WTC11 (cell line): ENCODE data around the gene ROBO1. TPM values are rescaled to one million over a fixed set of nuclear protein-coding genes. Genes with fewer than 3 reads are reported as not detected.

Experiments used
- ATAC-seq: fragments of 200-7000 bp; cut with Tn5 transposase; 2 replicates; pipeline ENCODE4 v1.10.0; 2021; ENCODE audit warnings: mild to moderate bottlenecking, moderate library complexity
- CTCF ChIA-PET: fragments of 300-600 bp; sonication (Branson Sonifier 250); formaldehyde crosslinking; loops from one replicate; lab custom pipeline; 2021; ENCODE audit warnings: antibody characterized with exemption; lab: Charles Lee
- POLR2A ChIA-PET: fragments of 350-600 bp; sonication (Branson Sonifier 250); formaldehyde crosslinking; loops from one replicate; lab custom pipeline; 2021; ENCODE audit warnings: antibody characterized with exemption; lab: Charles Lee
- DNase-seq: peaks from one replicate; pipeline ENCODE4 v3.0.0; 2021; ENCODE audit warnings: low spot score
- H3K27ac Mint-ChIP-seq: 2 replicates; pipeline ENCODE4 v1.8.0; 2021; ENCODE audit warnings: mixed read lengths
- H3K27me3 Mint-ChIP-seq: 2 replicates; pipeline ENCODE4 v1.8.0; 2021; ENCODE audit warnings: low read depth, mild to moderate bottlenecking, moderate library complexity, mixed read lengths
- H3K36me3 Mint-ChIP-seq: 2 replicates; pipeline ENCODE4 v1.8.0; 2021; ENCODE audit warnings: mixed read lengths
- H3K4me1 Mint-ChIP-seq: 2 replicates; pipeline ENCODE4 v1.8.0; 2022; ENCODE audit warnings: mixed read lengths
- H3K4me3 Mint-ChIP-seq: 2 replicates; pipeline ENCODE4 v1.8.0; 2021; ENCODE audit warnings: mild to moderate bottlenecking, moderate library complexity, mixed read lengths
- H3K9me3 Mint-ChIP-seq: 2 replicates; pipeline ENCODE4 v1.8.0; 2021; ENCODE audit warnings: mixed read lengths
- ATF1 ChIP-seq: sonication (generic); formaldehyde crosslinking; IDR thresholded peaks from 2 replicates; pipeline ENCODE4 v1.8.1; 2023; ENCODE audit warnings: mild to moderate bottlenecking, moderate library complexity, missing genetic modification reagents
- CDX4 ChIP-seq: fragments of 250-450 bp; sonication (Bioruptor Pico); IDR thresholded peaks from 2 replicates; pipeline ENCODE4 v1.9.0; 2021; ENCODE audit warnings: moderate library complexity, mild to moderate bottlenecking, inconsistent platforms, borderline replicate concordance
- CREB1 ChIP-seq: sonication (generic); formaldehyde crosslinking; IDR thresholded peaks from 2 replicates; pipeline ENCODE4 v1.8.0; 2023; ENCODE audit warnings: mild to moderate bottlenecking, missing genetic modification reagents
- ETV6 ChIP-seq: sonication (generic); formaldehyde crosslinking; IDR thresholded peaks from 2 replicates; pipeline ENCODE4 v1.8.1; 2022; ENCODE audit warnings: mild to moderate bottlenecking, missing genetic modification reagents
- FOXK1 ChIP-seq: sonication (generic); formaldehyde crosslinking; IDR thresholded peaks from 2 replicates; pipeline ENCODE4 v1.8.0; 2022; ENCODE audit warnings: mild to moderate bottlenecking, moderate library complexity, missing genetic modification reagents
- GABPB1 ChIP-seq: sonication (generic); formaldehyde crosslinking; IDR thresholded peaks from 2 replicates; pipeline ENCODE4 v1.8.1; 2023; ENCODE audit warnings: mild to moderate bottlenecking, missing genetic modification reagents
- GRHL2 ChIP-seq: fragments of 250-450 bp; sonication (Bioruptor Pico); IDR thresholded peaks from 2 replicates; pipeline ENCODE4 v1.8.0; 2022; ENCODE audit warnings: mild to moderate bottlenecking, moderate library complexity; ENCODE audit not compliant: insufficient replicate concordance, severe bottlenecking
- HMGXB4 ChIP-seq: sonication (generic); formaldehyde crosslinking; IDR thresholded peaks from 2 replicates; pipeline ENCODE4 v1.8.1; 2023; ENCODE audit warnings: mild to moderate bottlenecking, moderate library complexity, missing genetic modification reagents
- IRF1 ChIP-seq: sonication (generic); formaldehyde crosslinking; IDR thresholded peaks from 2 replicates; pipeline ENCODE4 v1.8.0; 2023; ENCODE audit warnings: missing genetic modification reagents
- IRF2 ChIP-seq: sonication (generic); formaldehyde crosslinking; IDR thresholded peaks from 2 replicates; pipeline ENCODE4 v1.8.0; 2022; ENCODE audit warnings: low read depth, missing genetic modification reagents, borderline replicate concordance
- KAT7 ChIP-seq: sonication (generic); formaldehyde crosslinking; IDR thresholded peaks from 2 replicates; pipeline ENCODE4 v1.8.1; 2023; ENCODE audit warnings: missing genetic modification reagents, mild to moderate bottlenecking, borderline replicate concordance
- NR1H2 ChIP-seq: sonication (generic); formaldehyde crosslinking; IDR thresholded peaks from 2 replicates; pipeline ENCODE4 v1.9.0; 2021; ENCODE audit warnings: mild to moderate bottlenecking, moderate library complexity, missing genetic modification reagents
- NR3C1 ChIP-seq: sonication (generic); formaldehyde crosslinking; conservative IDR thresholded peaks from 2 replicates; pipeline ENCODE4 v1.8.1; 2023; ENCODE audit warnings: low read depth, mild to moderate bottlenecking, missing genetic modification reagents
- STAT6 ChIP-seq: sonication (generic); formaldehyde crosslinking; conservative IDR thresholded peaks from 2 replicates; pipeline ENCODE4 v1.8.1; 2023; ENCODE audit warnings: mild to moderate bottlenecking, low read depth, missing genetic modification reagents, moderate library complexity
- TP53 ChIP-seq: sonication (generic); formaldehyde crosslinking; IDR thresholded peaks from 2 replicates; pipeline ENCODE4 v1.8.1; 2023; ENCODE audit warnings: mild to moderate bottlenecking, missing genetic modification reagents
- USF2 ChIP-seq: sonication (generic); formaldehyde crosslinking; IDR thresholded peaks from 2 replicates; pipeline ENCODE4 v1.8.1; 2023; ENCODE audit warnings: mild to moderate bottlenecking, missing genetic modification reagents, moderate library complexity
- ZBTB43 ChIP-seq: sonication (generic); formaldehyde crosslinking; IDR thresholded peaks from 2 replicates; pipeline ENCODE4 v1.8.1; 2023; ENCODE audit warnings: mild to moderate bottlenecking, missing genetic modification reagents
- ZNF396 ChIP-seq: fragments of 250-450 bp; sonication (Bioruptor Pico); IDR thresholded peaks from 2 replicates; pipeline ENCODE4 v1.8.0; 2021; ENCODE audit warnings: mild to moderate bottlenecking, moderate library complexity, borderline replicate concordance
- ZNF416 ChIP-seq: fragments of 250-450 bp; sonication (Bioruptor Pico); IDR thresholded peaks from 2 replicates; pipeline ENCODE4 v1.9.0; 2021; ENCODE audit warnings: mild to moderate bottlenecking, inconsistent platforms
- ZNF671 ChIP-seq: fragments of 250-450 bp; sonication (Bioruptor Pico); IDR thresholded peaks from 2 replicates; pipeline ENCODE4 v1.8.0; 2021; ENCODE audit warnings: mild to moderate bottlenecking
- total RNA-seq: library from RNA; stranded (reverse); gene quantifications from 3 replicates; pipeline ENCODE4 v1.2.3, GENCODE V29; 2021

The ROBO1 gene
- total RNA-seq, 1 experiment from 2014 or later = 90.9 TPM

- peak overlapping the region; percentile 57 for H3K4me3 Mint-ChIP-seq
- H3K27me3 Mint-ChIP-seq = no peaks in the 10 kb centered on the region
- DNase-seq (no peak), ATAC-seq (no peak)
- TF ChIP-seq GABPB1 (no peak), STAT6 (CRISPR knock-in tag) (no peak), ZBTB43 (CRISPR knock-in tag) (no peak), TP53 (CRISPR knock-in tag) (no peak), GRHL2 (no peak), NR3C1 (CRISPR knock-in tag) (no peak), ZNF396 (CRISPR knock-in tag) (no peak), CREB1 (CRISPR knock-in tag) (no peak), HMGXB4 (CRISPR knock-in tag) (no peak), FOXK1 (no peak), IRF2 (CRISPR knock-in tag) (no peak), IRF1 (CRISPR knock-in tag) (no peak), KAT7 (CRISPR knock-in tag) (no peak), USF2 (CRISPR knock-in tag) (no peak), ZNF671 (no peak), ZNF416 (CRISPR knock-in tag) (no peak), NR1H2 (CRISPR knock-in tag) (no peak), CDX4 (CRISPR knock-in tag) (no peak), ETV6 (CRISPR knock-in tag) (no peak), ATF1 (CRISPR knock-in tag) (no peak)
- H3K4me1 Mint-ChIP-seq = peaks cover 61% of the 10 kb centered on the region
- ChIA-PET CTCF (interaction anchor here (1.6 kb wide), 1 partner anchor 35 kb away, joined by 6 read pairs; no protein-coding TSS in a partner anchor), POLR2A (no interaction called here)
- H3K27ac Mint-ChIP-seq = peak overlapping the region; percentile 99
- H3K9me3 Mint-ChIP-seq = no peaks in the 10 kb centered on the region
- H3K36me3 Mint-ChIP-seq = no peaks in the 10 kb centered on the region
Observed at GRCh38 chr3:79326642-79327041, 441.2 kb downstream of the ROBO1 start.
